ENCODE measurements around the gene PNPLA1.

Gene PNPLA1

DNA sequence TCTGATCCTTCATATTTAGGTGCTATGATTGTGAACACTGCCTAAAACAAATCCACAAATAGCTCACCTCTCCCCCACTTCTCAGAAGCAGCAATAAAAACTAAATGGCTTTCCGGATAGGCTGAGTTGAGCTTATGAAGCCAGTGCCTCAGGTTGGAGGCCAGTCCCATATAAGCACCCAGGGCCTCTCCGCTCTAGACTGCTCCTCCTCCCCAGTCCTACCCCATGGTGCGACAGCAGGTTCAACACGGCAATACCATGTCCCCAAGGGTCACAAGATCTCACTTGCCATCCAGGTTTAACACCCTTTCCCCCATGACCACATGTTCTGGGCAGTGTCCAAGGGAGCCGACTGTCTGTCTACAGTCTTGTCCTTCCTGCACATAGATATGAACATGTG is 46.1 kb downstream of the PNPLA1 start:
- no peak overlapping the region for H3K4me3 ChIP-seq (ENCODE audit: low read length in 2 of 2)
- no peaks in the 10 kb centered on the region for H3K27me3 ChIP-seq (ENCODE audit: control insufficient read depth in 1 of 2, insufficient read depth in 2 of 2, low read length in 2 of 2)
- no peaks in the 10 kb centered on the region for H3K4me1 ChIP-seq (ENCODE audit: control insufficient read depth, insufficient read depth, low read length)
- no peaks in the 10 kb centered on the region for H3K9me3 ChIP-seq (ENCODE audit: control insufficient read depth in 2 of 2, low read length in 2 of 2)
- H3K36me3 ChIP-seq (ENCODE audit: control insufficient read depth in 2 of 2, insufficient read depth in 2 of 2, low read length in 2 of 2) = no peaks in the 10 kb centered on the region
- no peak overlapping the region for H3K9ac ChIP-seq (ENCODE audit: low read length in 2 of 2)
- H3K27ac ChIP-seq (ENCODE audit: low read length) = no peak overlapping the region

DNA sequence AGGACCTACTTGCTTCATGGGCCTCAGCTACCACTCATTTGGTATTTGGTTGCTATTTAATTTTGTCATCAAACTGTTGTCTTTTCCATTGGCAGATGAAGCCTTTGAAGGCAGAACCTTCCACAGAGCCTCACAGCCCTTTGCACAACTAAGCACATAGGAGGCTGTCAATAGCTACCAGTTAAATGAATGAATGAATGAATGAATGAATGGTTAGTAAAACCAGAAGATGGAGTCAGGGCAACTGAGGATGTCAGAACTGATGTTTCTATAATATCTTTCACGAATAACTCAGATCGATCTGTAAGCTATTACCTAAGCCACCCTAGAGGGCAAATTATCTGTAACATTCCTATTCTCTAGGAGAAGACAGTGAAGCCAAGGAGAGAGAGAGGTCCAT is 47.8 kb downstream of the PNPLA1 start:
- Histone ChIP-seq H3K27me3 (ENCODE audit: control insufficient read depth in 1 of 2, insufficient read depth in 2 of 2, low read length in 2 of 2) (no peaks in the 10 kb centered on the region), H3K4me1 (ENCODE audit: control insufficient read depth, insufficient read depth, low read length) (no peaks in the 10 kb centered on the region), H3K9ac (ENCODE audit: low read length in 2 of 2) (no peak overlapping the region), H3K9me3 (ENCODE audit: control insufficient read depth in 2 of 2, low read length in 2 of 2) (no peaks in the 10 kb centered on the region), H3K4me3 (ENCODE audit: low read length in 2 of 2) (no peak overlapping the region), H3K27ac (ENCODE audit: low read length) (no peak overlapping the region), H3K36me3 (ENCODE audit: control insufficient read depth in 2 of 2, insufficient read depth in 2 of 2, low read length in 2 of 2) (no peaks in the 10 kb centered on the region)

DNA sequence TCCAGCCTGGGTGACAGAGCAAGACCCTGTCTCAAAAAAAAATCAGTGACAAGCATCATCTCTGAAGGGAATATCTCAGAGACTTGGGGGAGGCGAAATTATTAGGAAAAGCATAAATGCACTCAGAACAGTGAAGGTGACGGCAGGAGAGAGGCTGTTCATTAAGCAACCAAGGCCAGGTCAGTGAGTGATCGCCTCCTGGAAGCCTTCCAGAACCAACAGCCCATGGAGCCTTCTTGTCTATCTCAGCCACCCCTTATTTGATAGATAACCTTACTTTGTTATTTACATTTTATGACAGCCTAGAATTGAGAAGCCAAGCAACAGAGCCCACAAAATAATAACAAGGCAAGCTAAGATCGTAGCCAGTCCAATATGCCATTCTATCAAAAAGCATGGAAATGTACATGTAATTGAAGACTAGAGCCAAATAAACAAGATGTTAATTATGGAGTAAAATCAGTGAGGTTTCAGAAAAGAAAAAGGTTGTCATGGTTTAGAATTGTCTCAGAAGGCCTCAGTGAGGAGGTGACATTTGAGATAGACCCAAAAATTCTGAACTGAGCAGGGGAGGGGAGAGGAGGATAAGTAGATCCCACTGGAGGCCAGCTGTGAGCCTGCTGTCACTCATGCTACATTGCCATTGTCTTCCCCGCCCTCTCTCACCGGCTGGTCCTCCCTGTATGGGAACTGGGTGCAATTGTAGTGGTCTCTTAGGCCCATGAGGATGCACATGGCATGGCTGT is 49.0 kb downstream of the PNPLA1 start:
- Histone ChIP-seq H3K36me3 (ENCODE audit: control insufficient read depth in 2 of 2, insufficient read depth in 2 of 2, low read length in 2 of 2) (no peaks in the 10 kb centered on the region), H3K27ac (ENCODE audit: low read length) (no peak overlapping the region), H3K4me3 (ENCODE audit: low read length in 2 of 2) (no peak overlapping the region), H3K4me1 (ENCODE audit: control insufficient read depth, insufficient read depth, low read length) (no peaks in the 10 kb centered on the region), H3K27me3 (ENCODE audit: control insufficient read depth in 1 of 2, insufficient read depth in 2 of 2, low read length in 2 of 2) (no peaks in the 10 kb centered on the region), H3K9ac (ENCODE audit: low read length in 2 of 2) (no peak overlapping the region), H3K9me3 (ENCODE audit: control insufficient read depth in 2 of 2, low read length in 2 of 2) (no peaks in the 10 kb centered on the region)

DNA sequence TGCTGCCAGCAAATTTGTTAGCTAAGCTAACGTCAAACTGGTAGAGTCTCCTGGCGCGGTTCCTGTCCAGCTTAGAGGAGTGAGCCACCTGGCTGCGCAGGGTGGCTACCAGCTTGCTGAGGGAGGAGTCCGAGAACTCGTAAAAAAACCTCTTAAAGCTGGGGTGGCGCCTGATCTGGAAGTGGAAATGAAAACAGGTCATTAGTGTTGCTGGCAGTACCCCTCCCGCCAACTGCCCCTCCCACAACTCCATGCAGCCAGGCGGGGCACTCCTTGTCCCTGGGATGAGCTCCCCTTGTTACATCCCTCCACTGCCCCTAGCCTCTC is 49.5 kb downstream of the PNPLA1 start:
- no peak overlapping the region for H3K4me3 ChIP-seq (ENCODE audit: low read length in 2 of 2)
- no peaks in the 10 kb centered on the region for H3K9me3 ChIP-seq (ENCODE audit: control insufficient read depth in 2 of 2, low read length in 2 of 2)
- no peak overlapping the region for H3K27ac ChIP-seq (ENCODE audit: low read length)
- no peaks in the 10 kb centered on the region for H3K4me1 ChIP-seq (ENCODE audit: control insufficient read depth, insufficient read depth, low read length)
- no peak overlapping the region for H3K9ac ChIP-seq (ENCODE audit: low read length in 2 of 2)
- H3K36me3 ChIP-seq (ENCODE audit: control insufficient read depth in 2 of 2, insufficient read depth in 2 of 2, low read length in 2 of 2) = no peaks in the 10 kb centered on the region
- H3K27me3 ChIP-seq (ENCODE audit: control insufficient read depth in 1 of 2, insufficient read depth in 2 of 2, low read length in 2 of 2) = no peaks in the 10 kb centered on the region

DNA sequence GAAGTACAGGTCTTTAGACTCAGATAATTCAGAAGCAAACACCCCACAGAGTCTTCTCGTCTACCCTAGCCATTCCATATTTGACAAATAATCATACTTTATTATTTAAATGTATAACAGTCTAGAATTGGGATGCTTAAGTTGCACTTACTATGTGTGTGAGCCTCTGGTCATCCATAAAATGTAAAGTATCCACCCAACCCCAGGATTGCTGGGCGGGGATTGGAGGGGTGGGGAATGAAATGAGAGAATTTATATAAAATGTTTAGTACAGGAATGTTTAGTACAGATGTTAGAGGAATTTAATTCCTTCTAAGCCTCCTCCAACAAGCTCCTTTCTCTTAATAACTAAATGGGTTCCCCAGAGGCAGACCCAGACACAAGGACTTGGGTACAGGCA is 50.0 kb downstream of the PNPLA1 start:
- Histone ChIP-seq H3K9ac (ENCODE audit: low read length in 2 of 2) (no peak overlapping the region), H3K4me1 (ENCODE audit: control insufficient read depth, insufficient read depth, low read length) (no peaks in the 10 kb centered on the region), H3K36me3 (ENCODE audit: control insufficient read depth in 2 of 2, insufficient read depth in 2 of 2, low read length in 2 of 2) (no peaks in the 10 kb centered on the region), H3K9me3 (ENCODE audit: control insufficient read depth in 2 of 2, low read length in 2 of 2) (no peaks in the 10 kb centered on the region), H3K27me3 (ENCODE audit: control insufficient read depth in 1 of 2, insufficient read depth in 2 of 2, low read length in 2 of 2) (peaks cover 0 to under 1% of the 10 kb centered on the region in 2 donors), H3K27ac (ENCODE audit: low read length) (no peak overlapping the region), H3K4me3 (ENCODE audit: low read length in 2 of 2) (no peak overlapping the region)

DNA sequence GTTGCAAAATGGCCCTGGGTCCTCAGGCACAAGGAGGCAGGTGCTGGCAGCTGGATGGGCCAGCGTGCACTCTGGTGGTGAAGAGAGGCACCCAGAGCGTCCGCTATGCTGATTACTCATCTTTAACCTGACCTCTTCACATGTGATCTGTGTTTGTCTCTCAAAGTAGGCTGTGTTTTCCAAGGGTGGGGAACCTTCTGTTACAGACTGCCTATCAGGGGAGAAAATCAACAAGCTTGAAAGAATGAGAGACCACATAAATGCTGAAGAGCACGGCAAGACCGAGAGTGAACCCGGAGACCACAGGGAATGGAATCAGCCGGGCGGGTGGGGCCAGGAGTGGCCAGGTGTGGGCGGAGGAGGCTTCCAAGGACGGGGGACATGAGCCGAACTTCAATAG is 50.6 kb downstream of the PNPLA1 start:
- Histone ChIP-seq H3K27me3 (ENCODE audit: control insufficient read depth in 1 of 2, insufficient read depth in 2 of 2, low read length in 2 of 2) (peaks cover 0 to 5% of the 10 kb centered on the region in 2 donors), H3K27ac (ENCODE audit: low read length) (no peak overlapping the region), H3K36me3 (ENCODE audit: control insufficient read depth in 2 of 2, insufficient read depth in 2 of 2, low read length in 2 of 2) (no peaks in the 10 kb centered on the region), H3K4me3 (ENCODE audit: low read length in 2 of 2) (no peak overlapping the region), H3K4me1 (ENCODE audit: control insufficient read depth, insufficient read depth, low read length) (no peaks in the 10 kb centered on the region), H3K9ac (ENCODE audit: low read length in 2 of 2) (no peak overlapping the region), H3K9me3 (ENCODE audit: control insufficient read depth in 2 of 2, low read length in 2 of 2) (no peaks in the 10 kb centered on the region)

DNA sequence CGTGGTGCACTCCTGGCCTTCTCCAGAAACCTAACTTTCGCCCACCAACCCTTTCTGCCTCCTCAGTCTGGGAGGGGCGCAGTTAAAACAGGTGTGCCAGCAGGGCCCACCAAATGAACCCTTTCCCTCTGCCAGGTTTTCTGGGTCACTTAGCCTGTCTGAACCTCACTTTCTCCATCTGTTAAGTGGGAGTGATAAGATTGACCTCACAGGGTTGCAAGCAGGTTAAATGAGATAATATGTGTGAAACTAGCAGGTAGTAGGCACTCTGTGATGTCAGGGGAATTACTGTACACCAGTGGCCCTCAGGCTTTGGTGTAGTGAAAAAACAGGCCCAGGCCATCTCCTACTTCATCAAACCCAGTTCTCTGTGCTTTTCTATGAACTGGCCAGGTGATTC is 52.7 kb downstream of the PNPLA1 start:
- Histone ChIP-seq H3K9me3 (ENCODE audit: control insufficient read depth in 2 of 2, low read length in 2 of 2) (no peaks in the 10 kb centered on the region), H3K4me3 (ENCODE audit: low read length in 2 of 2) (no peak overlapping the region), H3K9ac (ENCODE audit: low read length in 2 of 2) (no peak overlapping the region), H3K4me1 (ENCODE audit: control insufficient read depth, insufficient read depth, low read length) (no peaks in the 10 kb centered on the region), H3K27me3 (ENCODE audit: control insufficient read depth in 1 of 2, insufficient read depth in 2 of 2, low read length in 2 of 2) (peaks cover 0 to 8% of the 10 kb centered on the region in 2 donors), H3K36me3 (ENCODE audit: control insufficient read depth in 2 of 2, insufficient read depth in 2 of 2, low read length in 2 of 2) (no peaks in the 10 kb centered on the region), H3K27ac (ENCODE audit: low read length) (no peak overlapping the region)

DNA sequence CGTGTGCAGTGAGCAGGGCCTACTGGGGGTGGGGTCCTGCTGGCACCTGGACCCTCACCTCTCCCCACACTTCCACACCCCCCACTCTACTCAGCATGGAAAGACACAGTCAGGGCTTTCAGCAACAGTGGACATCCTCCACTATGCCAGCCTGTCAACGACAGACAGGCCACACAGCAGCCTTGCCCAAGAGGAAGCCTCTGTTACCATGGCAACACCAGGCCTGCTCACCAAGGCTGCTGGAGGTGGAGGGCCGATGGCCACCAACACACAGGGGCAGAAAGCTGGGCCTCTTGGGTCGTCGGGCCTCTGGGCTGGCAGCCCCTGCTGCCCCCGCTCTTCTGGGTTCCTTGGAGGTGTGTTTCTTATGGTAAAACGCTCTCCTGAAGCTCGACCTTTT is 53.2 kb downstream of the PNPLA1 start:
- no peaks in the 10 kb centered on the region for H3K4me1 ChIP-seq (ENCODE audit: control insufficient read depth, insufficient read depth, low read length)
- H3K4me3 ChIP-seq (ENCODE audit: low read length in 2 of 2) = no peak overlapping the region
- no peak overlapping the region for H3K27ac ChIP-seq (ENCODE audit: low read length)
- no peak overlapping the region for H3K9ac ChIP-seq (ENCODE audit: low read length in 2 of 2)
- H3K9me3 ChIP-seq (ENCODE audit: control insufficient read depth in 2 of 2, low read length in 2 of 2) = no peaks in the 10 kb centered on the region
- H3K27me3 ChIP-seq (ENCODE audit: control insufficient read depth in 1 of 2, insufficient read depth in 2 of 2, low read length in 2 of 2) = peaks cover 0 to 8% of the 10 kb centered on the region in 2 donors
- H3K36me3 ChIP-seq (ENCODE audit: control insufficient read depth in 2 of 2, insufficient read depth in 2 of 2, low read length in 2 of 2) = no peaks in the 10 kb centered on the region

DNA sequence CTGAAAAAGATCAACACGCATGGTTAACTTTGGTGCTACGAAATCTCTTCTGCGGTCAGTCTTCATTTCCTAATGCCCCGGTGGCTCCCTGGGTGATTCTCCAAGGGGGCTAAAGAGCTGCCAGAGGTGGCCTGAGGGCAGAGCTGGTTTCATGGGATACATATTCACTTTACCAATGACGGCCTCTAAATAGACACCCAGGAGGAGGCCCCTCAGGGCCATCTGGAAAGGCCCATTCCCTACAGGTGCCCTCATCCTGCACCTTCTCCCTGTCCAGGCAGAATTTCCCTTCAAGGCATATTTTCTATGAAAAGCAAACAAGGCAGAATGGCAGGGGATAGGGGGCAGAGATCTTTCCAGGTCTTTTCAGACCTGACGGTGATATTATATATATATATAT is 54.3 kb downstream of the PNPLA1 start:
- H3K4me3 ChIP-seq (ENCODE audit: low read length in 2 of 2) = no peak overlapping the region
- H3K27ac ChIP-seq (ENCODE audit: low read length) = no peak overlapping the region
- H3K9ac ChIP-seq (ENCODE audit: low read length in 2 of 2) = no peak overlapping the region
- H3K9me3 ChIP-seq (ENCODE audit: control insufficient read depth in 2 of 2, low read length in 2 of 2) = no peaks in the 10 kb centered on the region
- H3K4me1 ChIP-seq (ENCODE audit: control insufficient read depth, insufficient read depth, low read length) = no peaks in the 10 kb centered on the region
- no peaks in the 10 kb centered on the region for H3K36me3 ChIP-seq (ENCODE audit: control insufficient read depth in 2 of 2, insufficient read depth in 2 of 2, low read length in 2 of 2)
- peaks cover 0 to 8% of the 10 kb centered on the region in 2 donors for H3K27me3 ChIP-seq (ENCODE audit: control insufficient read depth in 1 of 2, insufficient read depth in 2 of 2, low read length in 2 of 2)

DNA sequence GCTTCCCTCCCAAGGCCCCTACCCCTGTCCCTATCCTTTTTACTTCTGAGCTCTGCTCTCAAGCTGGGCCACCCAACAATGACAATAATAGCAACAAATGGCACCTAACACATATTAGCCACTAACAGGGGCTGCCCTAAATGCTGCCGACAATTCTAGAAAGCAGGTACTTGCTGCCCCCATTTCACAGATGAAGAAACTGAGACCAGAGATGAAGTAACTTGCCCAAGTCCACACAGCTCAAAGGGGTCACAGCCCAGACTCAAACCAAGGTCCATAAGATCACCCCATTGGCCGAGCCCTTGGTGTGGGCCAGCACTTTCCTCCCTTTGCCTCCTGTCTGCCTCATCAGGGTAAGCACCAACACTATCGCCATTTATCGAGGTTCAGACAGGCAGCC is 54.9 kb downstream of the PNPLA1 start:
- no peaks in the 10 kb centered on the region for H3K9me3 ChIP-seq (ENCODE audit: control insufficient read depth in 2 of 2, low read length in 2 of 2)
- H3K27me3 ChIP-seq (ENCODE audit: control insufficient read depth in 1 of 2, insufficient read depth in 2 of 2, low read length in 2 of 2) = peaks cover 0 to 8% of the 10 kb centered on the region in 2 donors

DNA sequence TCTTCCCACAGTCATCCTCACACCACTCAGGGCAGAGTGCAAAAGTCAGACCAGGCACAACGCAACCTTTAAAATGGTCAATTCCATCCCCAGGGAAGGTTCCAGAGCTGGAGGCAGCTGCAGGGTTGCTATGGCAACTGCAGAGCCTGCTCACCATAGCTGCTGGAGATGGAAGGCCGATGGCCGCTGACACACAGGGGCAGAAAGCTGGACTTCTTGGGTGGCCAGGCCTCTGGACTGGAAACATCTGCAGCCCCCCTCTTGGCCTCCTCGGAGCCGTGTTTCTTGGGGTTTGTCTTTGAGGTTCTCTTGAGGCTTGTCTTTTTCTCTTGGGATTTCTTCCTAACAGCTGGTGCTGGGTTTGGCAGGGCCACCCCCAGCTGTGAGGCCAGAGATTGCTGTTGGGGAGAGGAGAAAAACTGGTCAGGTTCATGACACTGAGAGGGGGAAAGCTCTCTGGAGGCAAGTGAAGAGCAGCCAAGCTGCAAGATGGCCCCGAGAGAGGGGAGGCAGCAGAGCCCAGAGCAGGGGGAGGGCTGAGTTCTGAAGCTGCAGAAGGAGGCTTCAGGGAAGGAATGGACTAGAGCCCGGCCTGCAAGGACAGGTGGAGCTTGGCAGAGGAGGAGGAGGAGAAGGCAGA is 56.6 kb downstream of the PNPLA1 start:
- Histone ChIP-seq H3K4me1 (ENCODE audit: control insufficient read depth, insufficient read depth, low read length) (no peaks in the 10 kb centered on the region), H3K9ac (ENCODE audit: low read length in 2 of 2) (no peak overlapping the region), H3K36me3 (ENCODE audit: control insufficient read depth in 2 of 2, insufficient read depth in 2 of 2, low read length in 2 of 2) (no peaks in the 10 kb centered on the region), H3K27me3 (ENCODE audit: control insufficient read depth in 1 of 2, insufficient read depth in 2 of 2, low read length in 2 of 2) (peaks cover 0 to 11% of the 10 kb centered on the region in 2 donors), H3K27ac (ENCODE audit: low read length) (no peak overlapping the region), H3K9me3 (ENCODE audit: control insufficient read depth in 2 of 2, low read length in 2 of 2) (no peaks in the 10 kb centered on the region), H3K4me3 (ENCODE audit: low read length in 2 of 2) (no peak overlapping the region)

More for the DNA sequence above, 54.9 kb downstream of the PNPLA1 start:
- no peaks in the 10 kb centered on the region for H3K36me3 ChIP-seq (ENCODE audit: control insufficient read depth in 2 of 2, insufficient read depth in 2 of 2, low read length in 2 of 2)
- no peak overlapping the region for H3K4me3 ChIP-seq (ENCODE audit: low read length in 2 of 2)
- no peaks in the 10 kb centered on the region for H3K4me1 ChIP-seq (ENCODE audit: control insufficient read depth, insufficient read depth, low read length)
- H3K9ac ChIP-seq (ENCODE audit: low read length in 2 of 2) = no peak overlapping the region
- no peak overlapping the region for H3K27ac ChIP-seq (ENCODE audit: low read length)

All from stomach smooth muscle (tissue), 2 donors.